ENCODE results near the gene DTNB.

DNA sequence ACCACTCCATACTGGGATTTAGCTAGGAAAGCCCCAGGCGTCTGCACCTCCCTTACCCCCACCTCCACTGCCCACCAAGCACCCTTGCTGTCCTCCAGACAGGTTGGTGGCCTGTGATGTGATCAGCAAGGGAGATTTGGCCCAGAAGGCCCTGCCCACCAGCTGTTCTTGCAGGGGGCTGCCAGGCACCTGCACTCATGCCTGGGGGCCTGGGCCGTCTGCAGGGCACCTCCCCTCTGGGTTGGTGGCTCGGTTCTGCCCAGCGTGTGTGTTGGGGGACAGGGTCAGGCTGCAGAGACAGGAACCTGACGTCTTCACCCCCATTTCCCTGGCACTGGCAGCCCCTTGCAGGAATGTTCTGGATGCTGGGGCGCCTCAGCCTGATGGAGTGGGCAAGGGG is 337.4 kb downstream of the DTNB start:
- TF ChIP-seq, protein P1, sequence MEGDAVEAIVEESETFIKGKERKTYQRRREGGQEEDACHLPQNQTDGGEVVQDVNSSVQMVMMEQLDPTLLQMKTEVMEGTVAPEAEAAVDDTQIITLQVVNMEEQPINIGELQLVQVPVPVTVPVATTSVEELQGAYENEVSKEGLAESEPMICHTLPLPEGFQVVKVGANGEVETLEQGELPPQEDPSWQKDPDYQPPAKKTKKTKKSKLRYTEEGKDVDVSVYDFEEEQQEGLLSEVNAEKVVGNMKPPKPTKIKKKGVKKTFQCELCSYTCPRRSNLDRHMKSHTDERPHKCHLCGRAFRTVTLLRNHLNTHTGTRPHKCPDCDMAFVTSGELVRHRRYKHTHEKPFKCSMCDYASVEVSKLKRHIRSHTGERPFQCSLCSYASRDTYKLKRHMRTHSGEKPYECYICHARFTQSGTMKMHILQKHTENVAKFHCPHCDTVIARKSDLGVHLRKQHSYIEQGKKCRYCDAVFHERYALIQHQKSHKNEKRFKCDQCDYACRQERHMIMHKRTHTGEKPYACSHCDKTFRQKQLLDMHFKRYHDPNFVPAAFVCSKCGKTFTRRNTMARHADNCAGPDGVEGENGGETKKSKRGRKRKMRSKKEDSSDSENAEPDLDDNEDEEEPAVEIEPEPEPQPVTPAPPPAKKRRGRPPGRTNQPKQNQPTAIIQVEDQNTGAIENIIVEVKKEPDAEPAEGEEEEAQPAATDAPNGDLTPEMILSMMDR (IDR thresholded peaks at IDR 0.05), result no peak
- TF ChIP-seq FOXM1 (IDR thresholded peaks at IDR 0.05; ENCODE audit: low read depth), result no peak
- no peak for TF ChIP-seq TCF12 (IDR thresholded peaks at IDR 0.05)
- TF ChIP-seq POLR2AphosphoS5 (IDR thresholded peaks at IDR 0.05; ENCODE audit: low read depth, low read length), result no peak
- TF ChIP-seq, protein P2, sequence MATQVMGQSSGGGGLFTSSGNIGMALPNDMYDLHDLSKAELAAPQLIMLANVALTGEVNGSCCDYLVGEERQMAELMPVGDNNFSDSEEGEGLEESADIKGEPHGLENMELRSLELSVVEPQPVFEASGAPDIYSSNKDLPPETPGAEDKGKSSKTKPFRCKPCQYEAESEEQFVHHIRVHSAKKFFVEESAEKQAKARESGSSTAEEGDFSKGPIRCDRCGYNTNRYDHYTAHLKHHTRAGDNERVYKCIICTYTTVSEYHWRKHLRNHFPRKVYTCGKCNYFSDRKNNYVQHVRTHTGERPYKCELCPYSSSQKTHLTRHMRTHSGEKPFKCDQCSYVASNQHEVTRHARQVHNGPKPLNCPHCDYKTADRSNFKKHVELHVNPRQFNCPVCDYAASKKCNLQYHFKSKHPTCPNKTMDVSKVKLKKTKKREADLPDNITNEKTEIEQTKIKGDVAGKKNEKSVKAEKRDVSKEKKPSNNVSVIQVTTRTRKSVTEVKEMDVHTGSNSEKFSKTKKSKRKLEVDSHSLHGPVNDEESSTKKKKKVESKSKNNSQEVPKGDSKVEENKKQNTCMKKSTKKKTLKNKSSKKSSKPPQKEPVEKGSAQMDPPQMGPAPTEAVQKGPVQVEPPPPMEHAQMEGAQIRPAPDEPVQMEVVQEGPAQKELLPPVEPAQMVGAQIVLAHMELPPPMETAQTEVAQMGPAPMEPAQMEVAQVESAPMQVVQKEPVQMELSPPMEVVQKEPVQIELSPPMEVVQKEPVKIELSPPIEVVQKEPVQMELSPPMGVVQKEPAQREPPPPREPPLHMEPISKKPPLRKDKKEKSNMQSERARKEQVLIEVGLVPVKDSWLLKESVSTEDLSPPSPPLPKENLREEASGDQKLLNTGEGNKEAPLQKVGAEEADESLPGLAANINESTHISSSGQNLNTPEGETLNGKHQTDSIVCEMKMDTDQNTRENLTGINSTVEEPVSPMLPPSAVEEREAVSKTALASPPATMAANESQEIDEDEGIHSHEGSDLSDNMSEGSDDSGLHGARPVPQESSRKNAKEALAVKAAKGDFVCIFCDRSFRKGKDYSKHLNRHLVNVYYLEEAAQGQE (IDR thresholded peaks at IDR 0.05; ENCODE audit: low read depth, low read length), result no peak
- TF ChIP-seq EP300 (IDR thresholded peaks at IDR 0.05; ENCODE audit: borderline replicate concordance in 1 of 2, low read depth in 1 of 2, low read length in 1 of 2), result peak in 1 of 2 experiments; percentile 56; a peak in 1 of 4 replicates
- no peak for TF ChIP-seq TAF1 (IDR thresholded peaks at IDR 0.05; ENCODE audit: borderline replicate concordance, low read depth, low read length)
- TF ChIP-seq TEAD4 (IDR thresholded peaks at IDR 0.05; ENCODE audit: borderline replicate concordance, insufficient read depth), result no peak
- TF ChIP-seq, protein P3, sequence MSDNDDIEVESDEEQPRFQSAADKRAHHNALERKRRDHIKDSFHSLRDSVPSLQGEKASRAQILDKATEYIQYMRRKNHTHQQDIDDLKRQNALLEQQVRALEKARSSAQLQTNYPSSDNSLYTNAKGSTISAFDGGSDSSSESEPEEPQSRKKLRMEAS (IDR thresholded peaks at IDR 0.05; ENCODE audit: low read depth), result no peak
- no peak for TF ChIP-seq MXI1 (IDR thresholded peaks at IDR 0.05; ENCODE audit: low read depth, low read length)
- no peak for TF ChIP-seq PBX3 (IDR thresholded peaks at IDR 0.05)
- no peak for TF ChIP-seq SMC3 (IDR thresholded peaks at IDR 0.05; ENCODE audit: low read depth, low read length)
- TF ChIP-seq GABPA (IDR thresholded peaks at IDR 0.05; ENCODE audit: low read depth), result no peak

All from SK-N-SH (cell line).